ENCODE data around the gene ZNF638.

ZNF638 gene

DNA sequence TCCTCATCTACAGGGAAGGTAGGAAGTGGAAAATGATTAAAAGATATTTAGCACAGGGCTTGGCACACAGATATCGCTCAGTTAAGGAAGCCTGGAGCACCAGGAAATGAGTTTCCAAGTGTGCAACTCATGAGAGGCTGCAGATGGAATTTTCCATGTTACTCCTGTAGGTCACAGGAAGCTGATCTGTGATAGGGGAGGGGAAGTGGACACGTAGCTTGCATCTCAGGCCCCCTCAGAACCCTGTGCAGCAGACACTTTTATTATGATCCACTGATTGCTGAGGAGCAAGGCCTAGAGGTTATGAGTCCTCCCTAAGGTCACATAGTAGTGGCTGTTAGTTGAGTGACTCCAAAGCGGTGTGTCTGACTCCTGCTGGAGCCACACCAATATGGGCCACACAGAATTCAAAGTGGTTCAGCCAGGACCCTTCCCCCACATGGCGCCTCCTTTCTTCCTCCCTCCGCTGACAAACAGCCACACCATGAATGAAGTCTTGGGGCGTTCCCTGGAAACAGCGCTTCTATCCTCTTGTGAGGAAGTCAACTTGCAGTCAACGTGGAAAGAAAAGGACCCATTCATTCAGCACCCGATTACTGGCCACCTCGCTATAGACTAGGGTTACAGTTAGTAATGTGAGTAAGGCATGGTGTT, 143.3 kb downstream of the ZNF638 start:
- DNase-seq: no peak

DNA sequence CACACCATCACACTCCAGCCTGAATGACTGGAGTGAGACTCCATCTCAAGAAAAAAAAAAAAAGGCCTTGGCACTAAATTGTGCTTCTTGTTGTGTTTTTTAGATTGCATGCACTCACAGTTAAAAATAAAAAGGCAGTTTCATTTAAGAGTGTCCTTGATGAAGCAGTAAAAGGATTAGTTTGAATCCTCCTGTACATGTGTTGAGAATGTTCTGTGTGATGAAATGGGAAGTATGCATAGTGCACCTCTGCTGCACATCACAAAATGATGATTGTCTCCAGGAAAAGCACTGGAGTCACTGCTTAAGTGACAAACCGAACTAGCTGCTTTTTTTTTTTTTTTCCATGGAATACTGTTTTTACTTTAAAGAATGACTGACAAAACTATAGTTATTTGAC, 144.9 kb downstream of the ZNF638 start:
- DNase-seq: no peak

DNA sequence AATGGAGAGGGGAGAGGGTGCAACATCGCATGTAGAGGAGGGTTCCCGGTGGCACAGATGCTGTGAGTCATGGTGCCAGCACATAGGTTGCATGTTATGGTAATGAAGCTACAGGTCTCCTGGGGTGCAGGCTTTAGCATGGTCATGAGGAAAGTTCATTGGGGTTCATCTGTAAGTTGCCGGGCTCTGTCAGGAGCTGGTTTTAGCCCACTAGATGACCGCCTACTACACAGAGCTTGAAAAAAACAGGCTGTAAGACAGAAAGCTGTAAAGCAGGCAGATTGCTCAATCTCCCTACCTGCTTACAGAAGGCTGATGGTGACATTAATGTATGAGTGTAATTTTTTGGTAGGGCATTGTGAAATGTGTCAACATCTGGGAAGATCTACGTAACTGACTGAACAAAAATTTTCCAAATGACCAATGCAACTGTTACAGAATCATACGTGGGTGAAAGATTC, 145.7 kb downstream of the ZNF638 start:
- DNase-seq: no peak

DNA sequence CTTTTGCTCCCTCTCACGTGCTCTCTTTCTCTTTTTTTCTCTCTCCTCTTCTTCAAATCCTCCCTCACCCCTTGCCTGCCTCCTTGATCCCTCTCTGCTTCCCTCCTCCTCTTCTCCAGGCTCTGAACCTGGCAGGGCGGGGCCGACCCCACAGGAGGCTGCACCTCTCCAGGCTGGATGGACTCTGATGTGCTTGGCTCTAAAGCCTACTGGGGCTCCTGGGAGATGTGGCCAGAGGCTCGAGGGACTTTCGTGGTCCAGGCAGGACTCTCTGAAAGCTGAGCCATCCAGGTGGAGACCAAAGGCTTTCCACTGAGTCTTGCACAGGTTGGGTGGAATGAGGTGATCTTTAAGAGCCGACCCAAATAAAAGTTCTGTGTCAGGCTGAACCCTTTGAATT, 147.2 kb downstream of the ZNF638 start:
- DNase-seq: no peak

DNA sequence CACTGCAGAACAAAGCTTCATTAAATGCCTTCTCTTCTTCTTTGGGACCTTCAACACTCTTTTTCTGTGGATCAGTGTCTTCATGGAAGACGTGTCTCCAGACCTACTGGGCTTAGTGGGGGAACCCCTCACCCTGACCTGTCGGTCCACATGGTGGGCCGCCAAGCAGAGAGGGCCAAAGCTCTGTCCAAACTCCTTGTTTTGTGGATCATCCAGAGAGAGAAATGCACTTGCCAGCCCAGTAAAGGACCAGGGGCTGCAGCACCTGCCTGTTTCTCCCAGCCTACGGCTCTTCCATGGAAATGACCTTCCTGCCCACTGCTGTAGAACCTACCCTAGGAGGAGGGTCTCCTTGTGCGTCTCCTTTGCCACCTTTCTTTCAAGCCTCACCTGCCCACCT, 147.7 kb downstream of the ZNF638 start:
- DNase-seq: no peak

DNA sequence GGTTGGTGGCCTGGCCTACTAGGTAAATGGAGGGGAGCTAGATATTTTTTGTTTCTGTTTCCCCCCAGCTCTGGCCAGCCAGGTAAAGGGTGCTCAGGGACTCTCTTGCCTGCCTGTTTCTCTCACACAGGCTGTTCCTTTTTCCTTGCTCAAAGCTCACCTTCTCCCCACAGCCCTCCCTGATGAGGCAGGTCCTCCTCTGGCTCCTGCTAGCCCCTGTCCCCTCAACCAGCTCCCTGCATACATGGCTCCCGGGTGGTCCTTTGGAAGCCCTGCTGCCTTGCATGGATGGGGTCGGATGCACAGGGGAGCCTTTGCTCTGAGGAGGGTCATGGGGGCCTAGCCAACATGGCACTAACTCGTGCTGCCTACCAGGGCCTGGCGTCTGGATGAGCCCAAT, 149.5 kb downstream of the ZNF638 start:
- DNase-seq: no peak

DNA sequence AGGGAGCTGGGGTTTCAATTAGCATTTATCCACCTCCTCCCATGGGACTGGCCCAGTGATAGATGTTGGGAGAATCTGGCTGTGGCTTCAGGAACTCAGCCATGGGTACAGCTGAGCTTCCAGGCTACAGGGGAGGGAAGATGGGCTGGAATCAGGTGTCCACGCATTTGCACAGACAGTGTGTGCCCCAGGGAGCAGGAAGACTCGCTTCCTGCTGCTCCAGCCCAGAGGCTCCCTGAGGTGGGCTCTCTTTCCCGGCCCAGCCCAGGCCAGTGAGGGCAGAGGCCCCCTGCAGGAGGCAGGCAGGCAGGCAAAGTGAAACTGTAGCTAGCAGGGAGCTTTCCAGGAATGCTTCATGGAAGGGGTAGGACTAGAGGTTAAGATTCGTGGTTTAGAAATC, 150.5 kb downstream of the ZNF638 start:
- no peak for DNase-seq

DNA sequence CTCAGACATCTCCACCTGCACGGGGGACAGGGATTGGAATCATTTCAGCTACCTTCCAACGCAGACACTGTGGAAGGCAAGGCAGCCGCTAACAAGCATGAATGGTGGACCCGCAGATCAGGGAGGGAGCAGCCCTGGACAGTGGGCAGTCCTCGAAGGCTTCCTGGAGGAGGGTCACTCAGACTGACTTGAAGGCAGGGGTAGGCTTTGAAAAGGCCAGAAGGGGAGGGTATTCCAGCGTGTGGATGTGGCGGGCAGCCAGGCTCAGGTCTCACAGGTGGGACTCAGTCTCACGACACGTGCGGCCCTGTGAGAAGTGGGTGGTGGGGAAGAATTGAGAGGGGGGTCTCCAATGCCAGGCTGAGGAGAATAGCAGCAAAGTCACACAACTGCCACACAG, 151.7 kb downstream of the ZNF638 start:
- no peak for DNase-seq

DNA sequence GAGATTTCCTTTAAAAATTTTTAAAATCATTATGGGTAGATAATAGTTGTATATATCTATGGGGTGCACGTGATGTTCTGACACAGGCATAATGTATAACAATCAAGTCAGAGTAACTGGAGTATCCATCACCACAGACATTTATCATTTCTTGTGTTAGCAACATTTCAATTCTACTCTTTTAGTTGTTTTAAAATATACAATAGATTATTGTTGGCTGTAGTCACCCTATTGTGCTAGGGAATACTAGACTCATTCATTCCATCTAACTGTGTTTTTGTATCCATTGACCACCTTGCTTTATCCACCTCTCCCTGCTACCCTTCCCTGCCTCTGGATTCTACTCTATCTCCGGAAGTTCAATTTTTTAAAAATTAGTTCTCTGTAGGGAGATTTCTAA, 152.8 kb downstream of the ZNF638 start:
- DNase-seq: no peak

Measured in right hindlimb (tissue), 1 donor.